Glutamatergic neuron (in vitro differentiated cells): ENCODE data around the gene KCTD15. TPM values are rescaled to one million over a fixed set of nuclear protein-coding genes. Genes with fewer than 3 reads are reported as not detected.

ENCODE experiments used
- DNase-seq: peaks from one replicate; pipeline ENCODE4 v3.0.0; 2022
- H3K27ac Mint-ChIP-seq: one replicate; pipeline ENCODE4 v1.8.0; 2020; ENCODE audit warnings: mild to moderate bottlenecking, mixed read lengths, inconsistent platforms; ENCODE audit not compliant: unreplicated experiment
- H3K27me3 Mint-ChIP-seq: one replicate; pipeline ENCODE4 v1.8.0; 2020; ENCODE audit warnings: mild to moderate bottlenecking, moderate library complexity, mixed read lengths, inconsistent platforms; ENCODE audit not compliant: unreplicated experiment
- H3K36me3 Mint-ChIP-seq: one replicate; pipeline ENCODE4 v1.8.0; 2020; ENCODE audit warnings: mild to moderate bottlenecking, mixed read lengths, inconsistent platforms; ENCODE audit not compliant: unreplicated experiment
- H3K4me1 Mint-ChIP-seq: one replicate; pipeline ENCODE4 v1.8.0; 2020; ENCODE audit warnings: mild to moderate bottlenecking, low read depth, mixed read lengths, inconsistent platforms; ENCODE audit not compliant: unreplicated experiment
- H3K4me3 Mint-ChIP-seq: one replicate; pipeline ENCODE4 v1.8.0; 2020; ENCODE audit warnings: mild to moderate bottlenecking, mixed read lengths, inconsistent platforms; ENCODE audit not compliant: unreplicated experiment
- H3K9me3 Mint-ChIP-seq: one replicate; pipeline ENCODE4 v1.8.0; 2020; ENCODE audit warnings: mild to moderate bottlenecking, moderate library complexity, mixed read lengths, inconsistent platforms; ENCODE audit not compliant: unreplicated experiment
- total RNA-seq: library from RNA; stranded (reverse); fragmentation: NEBNext Ultra II Directional; extraction: Animal tissue kit (Norgen Biotek cat#: 25700); gene quantifications from one replicate; pipeline ENCODE4 v1.2.1, GENCODE V29; 2021; ENCODE audit not compliant: unreplicated experiment
- TF ChIP-seq, protein P1 (sequence below): fragments of 200-600 bp; sonication (generic); IDR thresholded peaks from one replicate; pipeline ENCODE4 v1.5.0; 2021; ENCODE audit not compliant: partially characterized antibody, unreplicated experiment

The KCTD15 gene
- total RNA-seq, 1 donor from 2014 or later: 53.4 TPM

DNA sequence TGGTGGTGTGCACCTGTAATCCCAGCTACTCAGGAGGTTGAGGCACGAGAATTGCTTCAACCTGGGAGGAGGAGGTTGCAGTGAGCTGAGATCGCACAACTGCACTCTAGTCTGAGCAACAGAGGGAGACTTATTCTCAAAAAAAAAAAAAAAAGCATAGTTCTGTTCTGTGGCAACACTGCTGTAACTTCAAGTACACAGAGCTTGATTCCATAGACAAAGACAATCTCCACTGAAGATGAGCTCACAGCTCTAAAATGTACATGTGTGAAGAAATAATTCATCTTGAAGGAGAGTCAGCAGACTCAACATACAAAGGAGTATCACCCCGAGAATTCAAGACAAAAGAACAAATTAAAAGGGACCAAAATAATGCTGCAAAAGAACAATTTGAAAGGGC lies 47.8 kb downstream of the KCTD15 start:
- no peak overlapping the region for H3K27ac Mint-ChIP-seq
- H3K4me3 Mint-ChIP-seq: no peak overlapping the region
- H3K4me1 Mint-ChIP-seq: no peaks in the 10 kb centered on the region
- DNase-seq: no peak
- no peaks in the 10 kb centered on the region for H3K36me3 Mint-ChIP-seq
- H3K9me3 Mint-ChIP-seq: peaks cover 2% of the 10 kb centered on the region
- H3K27me3 Mint-ChIP-seq: peaks cover 2% of the 10 kb centered on the region
- TF ChIP-seq, protein P1, sequence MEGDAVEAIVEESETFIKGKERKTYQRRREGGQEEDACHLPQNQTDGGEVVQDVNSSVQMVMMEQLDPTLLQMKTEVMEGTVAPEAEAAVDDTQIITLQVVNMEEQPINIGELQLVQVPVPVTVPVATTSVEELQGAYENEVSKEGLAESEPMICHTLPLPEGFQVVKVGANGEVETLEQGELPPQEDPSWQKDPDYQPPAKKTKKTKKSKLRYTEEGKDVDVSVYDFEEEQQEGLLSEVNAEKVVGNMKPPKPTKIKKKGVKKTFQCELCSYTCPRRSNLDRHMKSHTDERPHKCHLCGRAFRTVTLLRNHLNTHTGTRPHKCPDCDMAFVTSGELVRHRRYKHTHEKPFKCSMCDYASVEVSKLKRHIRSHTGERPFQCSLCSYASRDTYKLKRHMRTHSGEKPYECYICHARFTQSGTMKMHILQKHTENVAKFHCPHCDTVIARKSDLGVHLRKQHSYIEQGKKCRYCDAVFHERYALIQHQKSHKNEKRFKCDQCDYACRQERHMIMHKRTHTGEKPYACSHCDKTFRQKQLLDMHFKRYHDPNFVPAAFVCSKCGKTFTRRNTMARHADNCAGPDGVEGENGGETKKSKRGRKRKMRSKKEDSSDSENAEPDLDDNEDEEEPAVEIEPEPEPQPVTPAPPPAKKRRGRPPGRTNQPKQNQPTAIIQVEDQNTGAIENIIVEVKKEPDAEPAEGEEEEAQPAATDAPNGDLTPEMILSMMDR: no peak

DNA sequence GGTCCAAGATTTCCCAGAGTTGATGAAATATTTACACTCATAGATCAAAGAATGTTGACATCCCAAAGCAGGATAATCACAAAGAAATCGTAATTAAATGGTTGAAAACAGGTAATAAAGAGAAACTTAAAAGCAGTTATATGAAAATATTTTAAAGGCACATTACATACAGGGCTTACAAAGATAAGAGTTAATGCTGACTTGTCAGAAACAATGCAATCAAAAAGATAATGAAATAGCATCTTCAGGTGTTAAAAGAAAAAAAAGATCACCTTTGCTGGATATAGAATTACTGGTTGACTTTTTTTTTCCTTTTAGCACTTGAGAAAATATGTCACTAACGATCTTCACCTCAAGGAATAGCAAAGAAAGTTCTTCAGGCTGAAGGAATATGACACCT lies 48.8 kb downstream of the KCTD15 start:
- Mint-ChIP-seq H3K4me3 (no peak overlapping the region), H3K27me3 (peaks cover 3% of the 10 kb centered on the region), H3K36me3 (peaks cover 6% of the 10 kb centered on the region), H3K9me3 (peaks cover 6% of the 10 kb centered on the region), H3K27ac (no peak overlapping the region), H3K4me1 (no peaks in the 10 kb centered on the region)
- no peak for DNase-seq
- TF ChIP-seq, protein P1: no peak

DNA sequence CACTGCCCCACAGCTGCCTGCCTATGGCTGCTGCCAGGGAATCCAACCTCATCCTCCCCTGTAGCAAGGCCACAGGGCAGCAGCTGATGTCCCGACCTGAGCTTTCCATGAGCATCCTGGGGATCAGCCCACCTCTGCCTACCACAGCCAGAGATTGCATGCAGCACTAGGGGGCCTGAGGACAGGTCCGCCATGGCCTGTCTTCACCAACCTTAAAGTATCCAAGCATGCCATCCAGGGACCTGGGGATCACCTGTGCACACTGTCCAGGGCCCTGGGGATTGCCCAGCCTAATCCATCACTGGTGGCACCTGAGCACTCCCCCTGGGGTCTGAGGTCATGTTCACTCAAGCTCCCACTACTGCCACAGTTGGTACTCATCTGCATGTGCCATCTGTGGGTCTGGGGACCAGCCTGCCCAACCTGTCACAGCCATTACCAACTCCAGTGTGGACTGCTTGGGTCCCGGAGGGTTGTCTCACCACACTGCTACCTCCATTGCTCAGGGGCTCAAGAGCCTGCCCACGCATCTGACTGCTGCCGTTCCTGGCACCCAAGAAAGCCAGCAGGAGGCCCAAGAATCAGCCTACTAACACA lies 53.0 kb downstream of the KCTD15 start:
- TF ChIP-seq, protein P1: no peak
- H3K4me1 Mint-ChIP-seq: no peaks in the 10 kb centered on the region
- peaks cover 13% of the 10 kb centered on the region for H3K36me3 Mint-ChIP-seq
- no peak overlapping the region for H3K4me3 Mint-ChIP-seq
- DNase-seq: no peak
- peaks cover 13% of the 10 kb centered on the region for H3K9me3 Mint-ChIP-seq
- peaks cover 2% of the 10 kb centered on the region for H3K27me3 Mint-ChIP-seq
- no peak overlapping the region for H3K27ac Mint-ChIP-seq

DNA sequence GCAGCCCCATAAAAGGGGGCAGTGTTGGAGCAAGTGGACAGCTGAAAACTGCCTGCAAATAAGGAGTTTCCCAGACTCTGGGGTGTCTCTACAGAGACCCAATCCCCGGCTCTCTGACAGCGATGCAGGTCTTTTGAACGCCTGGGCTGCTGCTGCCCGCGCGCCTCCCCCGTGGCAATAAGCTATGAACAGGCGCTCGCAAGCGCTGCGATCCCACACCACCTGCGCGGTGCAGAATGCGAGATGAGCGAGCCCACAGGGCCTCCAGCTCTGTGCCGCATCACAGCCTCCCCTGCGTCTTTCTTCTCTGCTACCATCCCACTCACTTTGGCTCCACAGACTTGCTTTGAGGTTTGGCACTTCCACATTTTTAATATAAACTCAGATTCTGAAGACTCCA lies 62.3 kb downstream of the KCTD15 start:
- Mint-ChIP-seq H3K4me1 (no peaks in the 10 kb centered on the region), H3K27me3 (peaks cover 2% of the 10 kb centered on the region), H3K9me3 (no peaks in the 10 kb centered on the region), H3K27ac (no peak overlapping the region), H3K36me3 (no peaks in the 10 kb centered on the region), H3K4me3 (no peak overlapping the region)
- DNase-seq: no peak
- TF ChIP-seq, protein P1: no peak

DNA sequence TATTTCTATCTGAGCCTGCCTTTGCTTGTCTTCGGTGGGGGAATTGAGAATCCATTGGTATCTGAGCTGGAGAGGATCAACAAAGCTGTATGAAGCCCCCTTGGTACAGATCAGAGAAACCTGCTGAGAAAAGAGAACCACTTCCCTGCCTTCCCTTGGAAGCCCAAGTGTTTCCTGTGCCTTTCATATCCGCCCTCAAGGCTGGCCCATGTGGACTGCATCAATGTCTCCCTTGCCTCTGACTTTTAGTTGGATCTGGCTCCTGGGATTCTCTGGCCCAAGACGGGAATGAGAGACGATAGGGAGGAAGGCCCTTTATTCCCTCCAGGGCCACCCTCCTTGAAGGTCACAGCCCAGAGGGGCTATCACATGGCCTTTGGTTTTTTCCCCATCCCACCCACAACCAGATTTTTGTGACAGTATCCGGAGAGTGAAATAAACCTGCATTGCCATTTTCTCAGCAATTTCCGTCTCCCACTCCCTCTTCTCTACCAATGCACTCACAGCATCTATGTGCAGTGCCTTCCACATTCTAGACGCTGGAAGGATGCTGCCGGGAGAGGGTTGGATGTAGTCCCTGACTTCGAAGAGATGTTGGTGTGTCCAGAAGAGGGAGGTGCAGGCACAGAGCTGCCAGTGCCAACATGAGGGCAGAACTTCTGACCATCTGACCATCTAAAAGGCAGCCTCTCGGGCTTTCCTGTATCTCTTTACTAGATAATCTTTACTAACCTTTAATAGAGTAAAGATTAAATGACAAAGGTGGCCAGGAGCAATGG lies 63.8 kb downstream of the KCTD15 start:
- Mint-ChIP-seq H3K4me3 (no peak overlapping the region), H3K27me3 (peaks cover 6% of the 10 kb centered on the region), H3K36me3 (peaks cover 3% of the 10 kb centered on the region), H3K4me1 (no peaks in the 10 kb centered on the region), H3K9me3 (peaks cover 3% of the 10 kb centered on the region), H3K27ac (no peak overlapping the region)
- TF ChIP-seq, protein P1: no peak
- no peak for DNase-seq
